Measurements from ENCODE around the gene IRS2. TPM values are rescaled to one million over a fixed set of nuclear protein-coding genes. Genes with fewer than 3 reads are reported as not detected.

The IRS2 gene
- total and polyA plus RNA-seq, 2 of the 8 experiments (the other 6 are each of a cell fraction or from before 2014, with no cell fraction given), result 2.6 to 17.0 TPM

- DNase-seq (ENCODE audit: low read depth in 1 of 2, low spot score in 2 of 2) (no peak), FAIRE-seq (no peak)
- 84% methylated on average over 3 of the region's 3 CpGs; no CpG with 5 or more reads in 1 of the 2 experiments for WGBS, 2 experiments (ENCODE audit: extremely low coverage in 1 of 2, insufficient coverage in 1 of 2, insufficient read length in 1 of 2, insufficient replicate concordance in 2 of 2, low coverage in 1 of 2, low lambda C conversion rate in 2 of 2, missing lambda C conversion rate in 1 of 2)
- H3K36me3 ChIP-seq (ENCODE audit: control insufficient read depth in 2 of 4, insufficient read depth in 4 of 4, low read length in 3 of 4), result peaks cover 0 to 7% (median 3%) of the 10 kb centered on the region in 4 experiments; a peak in 3 of 8 replicates
- TF ChIP-seq RFX5 (IDR thresholded peaks at IDR 0.05; ENCODE audit: borderline replicate concordance, low read depth, low read length) (no peak), TCF12 (IDR thresholded peaks at IDR 0.05; ENCODE audit: low read depth, low read length) (no peak), SIN3A (conservative IDR thresholded peaks at IDR 0.05 in 1 of 2, IDR thresholded peaks at IDR 0.05 in 1 of 2; ENCODE audit: low read depth in 1 of 2, low read length in 2 of 2) (no peak)
- no peak overlapping the region for H3K56ac ChIP-seq (replicated peaks; ENCODE audit: insufficient read length, low read depth, low read length)
- H3K9me3 ChIP-seq (ENCODE audit: insufficient read depth in 2 of 2, low read depth in 1 of 2, low read length in 1 of 2), result no peaks in the 10 kb centered on the region
- H3K4ac ChIP-seq (replicated peaks; ENCODE audit: insufficient read length, low read depth, low read length), result no peak overlapping the region
- H2BK12ac ChIP-seq (ENCODE audit: low read depth, low read length), result no peak overlapping the region
- no peak overlapping the region for H3K23ac ChIP-seq (ENCODE audit: insufficient read length)
- H2BK5ac ChIP-seq (ENCODE audit: low read depth, low read length), result no peak overlapping the region
- POLR2A ChIA-PET (ENCODE audit: partially characterized antibody), result interaction anchor here (0.8 kb wide), 1 partner anchor 9 kb away, joined by 3 read pairs; no protein-coding TSS in a partner anchor
- H3K79me1 ChIP-seq (ENCODE audit: low read depth, low read length), result peaks cover 8% of the 10 kb centered on the region
- H2AFZ ChIP-seq (ENCODE audit: low read length), result no peak overlapping the region
- H4K20me1 ChIP-seq (replicated peaks in 1 of 2; ENCODE audit: control insufficient read depth in 1 of 2, insufficient read depth in 2 of 2, low read length in 2 of 2), result peaks cover 10 to 11% of the 10 kb centered on the region in 2 experiments
- H2BK120ac ChIP-seq (replicated peaks; ENCODE audit: low read depth, low read length), result no peak overlapping the region
- no peak overlapping the region for H3K14ac ChIP-seq (ENCODE audit: insufficient read length)
- H4K91ac ChIP-seq (replicated peaks; ENCODE audit: insufficient read length, low read length), result no peak overlapping the region
- H4K5ac ChIP-seq (ENCODE audit: insufficient read length, low read depth, low read length), result no peak overlapping the region
- no peaks in the 10 kb centered on the region for H3K27me3 ChIP-seq (replicated peaks in 1 of 4; ENCODE audit: control insufficient read depth in 3 of 4, extremely low read depth in 1 of 4, insufficient read depth in 3 of 4, low read length in 3 of 4)
- H3K23me2 ChIP-seq (ENCODE audit: low read depth, low read length), result no peaks in the 10 kb centered on the region
- CTCF ChIA-PET (ENCODE audit: partially characterized antibody), result interaction anchor here (0.6 kb wide), 1 partner anchor 146 kb away, joined by 3 read pairs; no protein-coding TSS in a partner anchor
- peaks cover 0 to 7% (median 2%) of the 10 kb centered on the region in 4 experiments; a peak in 4 of 7 replicates for H3K4me1 ChIP-seq (replicated peaks in 1 of 4; ENCODE audit: control insufficient read depth in 3 of 4, insufficient read depth in 4 of 4, low read length in 3 of 4)
- H2BK15ac ChIP-seq (ENCODE audit: low read length), result no peak overlapping the region
- no peak overlapping the region for H2AK5ac ChIP-seq (ENCODE audit: low read depth, low read length)
- H3K79me2 ChIP-seq (ENCODE audit: control insufficient read depth in 1 of 2, insufficient read depth in 2 of 2, low read length in 2 of 2), result peaks cover 0 to 63% of the 10 kb centered on the region in 2 experiments; a peak in 2 of 4 replicates
- H3K9ac ChIP-seq (replicated peaks in 1 of 4; ENCODE audit: extremely low read depth in 1 of 4, low read depth in 3 of 4, low read length in 3 of 4), result no peak overlapping the region
- no peak overlapping the region for H3K18ac ChIP-seq (ENCODE audit: extremely low read depth, low read length)
- no peak overlapping the region for H2BK20ac ChIP-seq (ENCODE audit: low read length)
- no peak overlapping the region for H3K4me3 ChIP-seq (ENCODE audit: extremely low read depth in 1 of 4, insufficient read depth in 2 of 4, low read depth in 3 of 4, low read length in 4 of 4)
- no peak overlapping the region for H4K8ac ChIP-seq (ENCODE audit: extremely low read depth, insufficient read depth, low read length)
- no peak overlapping the region for H3K4me2 ChIP-seq (ENCODE audit: insufficient read depth in 1 of 2, low read depth in 2 of 2, low read length in 2 of 2)
- H3K27ac ChIP-seq (ENCODE audit: low read depth, low read length), result no peak overlapping the region
Observed at GRCh38 chr13:109759609-109760008, 26.8 kb downstream of the IRS2 start.

Measured in H1 (cell line).